ENCODE data around the gene PNMA6E.

Gene PNMA6E

GRCh38 chrX:153349952-153350351 lies 51.2 kb downstream of the PNMA6E start:
- Mint-ChIP-seq H3K27me3 (ENCODE audit: low read depth, poor library complexity) (no peaks in the 10 kb centered on the region), H3K36me3 (ENCODE audit: low read depth) (peaks cover 53% of the 10 kb centered on the region), H3K9me3 (peaks cover 68% of the 10 kb centered on the region), H3K27ac (no peak overlapping the region), H3K4me1 (no peaks in the 10 kb centered on the region), H3K4me3 (no peak overlapping the region)
- no peak for DNase-seq
- no peak for TF ChIP-seq CTCF (IDR thresholded peaks at IDR 0.05)

GRCh38 chrX:153348421-153348820 lies 52.7 kb downstream of the PNMA6E start:
- peaks cover 68% of the 10 kb centered on the region for H3K36me3 Mint-ChIP-seq (ENCODE audit: low read depth)
- peaks cover 63% of the 10 kb centered on the region for H3K9me3 Mint-ChIP-seq
- H3K4me1 Mint-ChIP-seq = no peaks in the 10 kb centered on the region
- H3K4me3 Mint-ChIP-seq = no peak overlapping the region
- TF ChIP-seq CTCF (IDR thresholded peaks at IDR 0.05) = no peak
- DNase-seq = no peak
- H3K27me3 Mint-ChIP-seq (ENCODE audit: low read depth, poor library complexity) = no peaks in the 10 kb centered on the region
- H3K27ac Mint-ChIP-seq = peak overlapping the region; percentile 15

- Mint-ChIP-seq H3K36me3 (ENCODE audit: low read depth) (peaks cover 73% of the 10 kb centered on the region), H3K4me1 (no peaks in the 10 kb centered on the region), H3K4me3 (no peak overlapping the region), H3K9me3 (peaks cover 65% of the 10 kb centered on the region), H3K27me3 (ENCODE audit: low read depth, poor library complexity) (no peaks in the 10 kb centered on the region), H3K27ac (no peak overlapping the region)
- no peak for TF ChIP-seq CTCF (IDR thresholded peaks at IDR 0.05)
- no peak for DNase-seq
Observed at GRCh38 chrX:153347530-153347929, 53.6 kb downstream of the PNMA6E start.

All from nephron progenitor cell (in vitro differentiated cells).